HG02884 (cell line): ENCODE data around the gene BTBD17.

Experiments
- ATAC-seq: cut with Tn5 transposase; IDR thresholded peaks from one replicate; pipeline ENCODE4 v1.9.1; 2021; ENCODE audit warnings: mild to moderate bottlenecking, moderate library complexity; ENCODE audit not compliant: unreplicated experiment

Gene BTBD17

DNA sequence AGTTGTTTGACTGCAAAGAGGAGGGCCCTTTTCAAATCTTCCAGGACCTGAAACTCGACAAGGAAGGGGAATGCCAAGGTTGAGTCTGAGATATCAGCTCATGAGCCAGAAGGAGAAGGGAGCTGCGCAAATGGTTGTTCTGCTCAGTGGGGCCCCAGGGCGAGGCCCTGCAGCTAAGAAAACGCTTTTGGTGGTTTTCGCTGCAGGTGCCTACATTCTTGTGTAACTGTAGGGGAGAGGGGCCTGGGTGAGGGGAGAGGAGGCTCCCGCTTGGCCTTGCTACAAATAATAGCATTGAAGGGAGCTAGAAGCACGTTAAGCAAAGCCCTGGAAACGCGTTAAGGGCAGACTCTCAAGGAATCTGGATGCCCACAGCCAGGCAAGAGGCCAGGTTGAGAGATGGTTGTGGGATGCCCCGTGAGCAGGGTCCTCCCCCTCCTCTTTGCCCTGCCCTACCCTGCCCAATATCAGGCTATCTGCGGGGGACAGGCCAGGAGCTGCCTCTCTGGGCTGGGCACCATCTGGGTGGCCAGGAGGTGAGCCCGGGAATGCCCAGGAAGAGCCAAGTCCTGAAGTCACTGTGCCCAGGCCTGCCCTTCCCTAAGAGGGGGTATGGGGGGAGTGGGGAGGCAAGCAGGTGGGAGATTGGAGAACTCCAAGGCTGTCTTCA, 27.6 kb upstream of the BTBD17 start:
- no peak for ATAC-seq

- no peak for ATAC-seq
Measured at GRCh38 chr17:74387365-74388218, 25.9 kb upstream of the BTBD17 start.

DNA sequence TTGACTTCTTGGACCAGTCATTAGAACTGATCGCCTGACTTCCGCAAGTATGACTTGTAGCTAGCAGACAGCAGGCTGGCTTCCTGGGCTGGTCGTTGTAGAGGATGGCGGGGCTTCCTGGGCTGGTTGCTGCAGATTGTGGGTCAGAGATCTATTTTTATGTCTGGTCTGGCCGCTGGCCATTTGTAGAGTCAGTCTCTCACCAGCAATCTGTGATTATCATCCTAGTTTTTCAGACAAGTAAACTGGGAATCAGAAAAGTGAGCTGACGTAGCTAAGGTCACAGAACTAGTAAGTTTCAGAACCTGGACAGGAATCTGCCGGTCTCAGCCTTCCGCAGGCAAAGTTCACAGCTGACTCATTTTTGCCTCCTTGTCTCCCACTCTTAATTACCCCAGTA, 24.7 kb upstream of the BTBD17 start:
- no peak for ATAC-seq

- no peak for ATAC-seq
Measured at GRCh38 chr17:74385201-74385600, 23.5 kb upstream of the BTBD17 start.

DNA sequence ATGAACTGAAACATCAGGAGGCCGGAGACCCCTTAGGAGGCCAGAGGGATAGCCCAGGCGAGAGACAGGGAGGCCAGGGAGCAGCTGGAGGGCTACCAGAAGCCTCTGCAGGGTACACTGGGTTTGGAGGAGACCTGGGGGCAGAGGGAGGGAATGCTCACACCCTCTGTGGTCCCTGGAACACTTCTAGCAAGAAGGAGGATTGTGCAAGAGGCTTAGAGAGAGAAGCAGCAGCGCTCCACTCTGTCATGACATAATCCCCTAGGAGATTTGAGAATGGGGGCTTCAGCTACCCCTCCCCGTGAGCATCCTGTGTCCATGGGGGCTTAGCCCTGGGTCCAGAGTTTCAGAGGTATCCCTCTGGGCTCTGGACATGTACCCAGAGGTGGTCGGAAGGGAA, 21.5 kb upstream of the BTBD17 start:
- ATAC-seq: no peak

DNA sequence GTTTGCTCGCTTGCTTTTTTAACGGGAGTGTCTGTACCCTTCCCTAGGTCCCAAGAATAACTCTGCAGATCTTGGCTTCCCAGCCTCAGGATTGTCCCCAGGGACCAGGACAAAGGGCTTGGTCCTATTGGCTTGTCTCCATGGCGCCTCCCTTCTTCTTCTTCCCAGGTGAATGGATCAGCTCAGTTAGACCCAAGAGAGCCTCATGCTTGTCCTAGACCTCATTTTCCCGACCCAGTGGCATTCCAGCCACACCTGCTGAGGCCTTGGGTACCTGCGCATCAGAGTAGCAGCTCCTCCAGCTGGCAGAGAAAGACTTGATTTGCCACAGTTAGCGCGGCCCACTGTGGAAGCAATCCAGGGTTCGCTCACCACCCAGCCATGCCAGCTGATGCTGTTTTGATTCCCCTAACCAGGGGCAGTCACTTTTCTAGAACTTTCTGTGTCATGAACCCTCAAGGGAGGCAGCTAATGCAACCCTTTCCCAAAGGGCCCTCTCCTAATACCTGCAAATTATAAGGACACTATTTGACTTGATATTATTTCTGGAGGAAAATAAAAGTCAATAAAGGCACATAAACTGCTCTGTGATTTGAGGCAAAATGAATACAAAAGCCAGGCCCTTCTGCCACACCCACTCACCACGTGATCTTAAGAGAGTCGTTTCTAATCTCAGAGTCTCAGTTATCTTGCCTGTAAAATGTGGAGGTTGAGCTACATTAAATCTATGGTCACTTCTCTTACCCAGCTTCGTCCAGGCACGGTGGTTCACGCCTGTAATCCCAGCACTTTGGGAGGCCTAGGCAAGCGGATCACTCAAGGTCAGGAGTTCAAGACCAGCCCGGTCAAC, 19.5 kb upstream of the BTBD17 start:
- no peak for ATAC-seq

- ATAC-seq: no peak
Measured at GRCh38 chr17:74380086-74380958, 18.7 kb upstream of the BTBD17 start.

DNA sequence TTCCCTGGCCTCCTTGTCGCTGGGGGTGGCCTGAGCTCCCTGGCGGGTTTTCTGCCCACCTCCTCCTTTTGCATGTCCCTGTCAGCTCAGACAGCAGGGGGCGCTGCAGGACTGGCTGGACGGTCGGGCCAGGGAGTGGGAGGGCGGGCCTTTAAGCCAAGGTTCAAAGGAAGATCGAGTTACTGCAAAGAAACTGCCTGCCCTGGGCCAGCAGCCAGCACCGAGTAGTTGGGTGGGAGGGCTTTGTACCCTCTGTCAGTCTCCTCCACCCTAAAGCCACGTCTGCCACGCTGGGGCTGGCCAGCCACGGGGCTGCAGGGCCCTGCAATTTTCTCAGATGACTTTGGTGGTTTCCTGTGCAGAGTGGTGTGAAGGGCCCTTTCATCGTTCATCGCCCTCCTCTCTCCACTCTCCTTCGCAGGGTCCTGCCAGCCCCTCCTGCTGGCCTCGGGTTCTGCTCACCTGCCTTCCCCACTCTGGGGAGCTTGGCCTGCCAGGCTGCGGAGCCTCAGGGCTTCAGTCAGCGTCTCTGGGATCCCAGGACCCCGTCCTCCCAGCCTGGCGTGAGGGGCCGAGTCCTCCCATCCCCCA, 17.9 kb upstream of the BTBD17 start:
- no peak for ATAC-seq

GRCh38 chr17:74374858-74375257, 13.2 kb upstream of the BTBD17 start:
- ATAC-seq: no peak

DNA sequence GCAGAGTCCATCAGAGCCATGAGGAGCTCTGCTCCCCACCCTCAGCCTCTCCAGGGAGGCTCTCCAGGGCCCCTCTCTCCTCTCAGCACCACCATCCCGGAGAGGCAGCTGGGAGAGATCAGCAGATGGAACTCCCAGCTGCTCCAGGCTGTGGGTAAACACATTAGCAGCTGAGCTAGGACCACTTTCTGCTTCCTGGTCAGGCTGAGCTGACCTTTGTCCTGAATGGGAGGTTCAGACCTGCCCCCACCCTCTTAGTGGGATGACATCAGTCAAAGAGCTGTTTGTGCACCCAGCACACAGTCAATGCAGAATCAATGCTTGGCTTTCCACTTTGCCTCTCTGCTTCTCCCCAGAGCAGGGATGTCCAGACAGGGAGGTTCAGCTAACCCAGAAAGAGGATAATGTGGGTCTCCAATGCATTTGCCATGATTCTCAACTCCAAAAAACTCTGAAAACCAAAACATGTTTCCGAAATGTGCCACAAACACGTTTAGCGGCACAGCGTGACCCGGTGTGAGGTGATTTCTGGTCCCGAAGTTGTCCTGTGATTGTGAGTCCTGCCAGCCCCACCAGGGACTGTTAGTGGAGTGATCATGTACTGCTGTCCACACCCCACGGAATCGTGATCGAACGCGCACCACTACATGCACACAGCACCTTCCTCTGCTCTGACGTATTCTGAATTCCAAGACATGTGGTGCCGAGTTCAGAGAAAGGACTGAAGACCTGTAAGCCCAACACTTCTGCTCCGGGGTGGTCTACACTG, 12.4 kb upstream of the BTBD17 start:
- no peak for ATAC-seq

DNA sequence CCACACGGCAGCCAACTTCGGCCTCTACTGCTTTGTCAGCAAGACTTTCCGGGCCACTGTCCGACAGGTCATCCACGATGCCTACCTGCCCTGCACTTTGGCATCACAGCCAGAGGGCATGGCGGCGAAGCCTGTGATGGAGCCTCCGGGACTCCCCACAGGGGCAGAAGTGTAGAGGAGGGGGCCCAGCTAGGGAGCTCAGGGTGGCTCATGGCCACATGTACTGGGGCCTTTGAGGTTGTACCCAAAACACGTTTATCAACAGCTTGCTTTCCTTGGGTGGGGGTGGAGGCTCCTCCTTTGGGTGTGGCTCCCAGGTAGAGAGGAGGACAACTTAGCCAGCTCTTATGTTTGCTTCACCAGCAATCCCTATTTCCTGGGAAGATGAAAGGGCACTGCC, 10.8 kb upstream of the BTBD17 start:
- no peak for ATAC-seq

DNA sequence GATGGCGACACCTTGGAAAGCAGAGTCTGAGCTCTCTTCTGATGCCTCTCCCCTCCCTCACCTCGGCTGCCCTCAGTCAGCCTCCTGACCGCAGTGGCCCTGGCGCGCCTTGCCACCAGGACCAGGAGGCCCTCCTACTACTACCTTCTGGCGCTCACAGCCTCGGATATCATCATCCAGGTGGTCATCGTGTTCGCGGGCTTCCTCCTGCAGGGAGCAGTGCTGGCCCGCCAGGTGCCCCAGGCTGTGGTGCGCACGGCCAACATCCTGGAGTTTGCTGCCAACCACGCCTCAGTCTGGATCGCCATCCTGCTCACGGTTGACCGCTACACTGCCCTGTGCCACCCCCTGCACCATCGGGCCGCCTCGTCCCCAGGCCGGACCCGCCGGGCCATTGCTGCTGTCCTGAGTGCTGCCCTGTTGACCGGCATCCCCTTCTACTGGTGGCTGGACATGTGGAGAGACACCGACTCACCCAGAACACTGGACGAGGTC, 10.0 kb upstream of the BTBD17 start:
- ATAC-seq: no peak

GRCh38 chr17:74369665-74370490, 8.2 kb upstream of the BTBD17 start:
- ATAC-seq: no peak

DNA sequence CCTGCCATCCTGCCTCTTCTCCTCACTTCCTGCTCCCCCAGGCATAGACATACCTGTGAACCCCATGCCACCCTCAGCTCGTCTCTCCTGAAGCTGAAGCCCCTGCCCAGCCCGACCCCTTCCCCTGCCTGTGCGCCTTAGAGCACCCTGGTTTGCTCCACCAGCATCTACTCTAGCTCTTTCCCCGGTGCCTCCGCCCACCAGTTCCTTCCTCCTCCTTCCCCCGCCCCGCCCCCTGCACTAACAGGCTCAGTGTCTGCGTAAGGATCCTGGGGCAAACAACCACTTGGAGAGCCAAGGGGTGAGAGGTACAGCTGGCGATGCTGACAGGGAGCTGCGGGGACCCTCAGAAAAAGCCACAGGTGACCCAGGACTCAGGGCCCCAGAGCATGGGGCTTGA, 7.6 kb upstream of the BTBD17 start:
- ATAC-seq: no peak

DNA sequence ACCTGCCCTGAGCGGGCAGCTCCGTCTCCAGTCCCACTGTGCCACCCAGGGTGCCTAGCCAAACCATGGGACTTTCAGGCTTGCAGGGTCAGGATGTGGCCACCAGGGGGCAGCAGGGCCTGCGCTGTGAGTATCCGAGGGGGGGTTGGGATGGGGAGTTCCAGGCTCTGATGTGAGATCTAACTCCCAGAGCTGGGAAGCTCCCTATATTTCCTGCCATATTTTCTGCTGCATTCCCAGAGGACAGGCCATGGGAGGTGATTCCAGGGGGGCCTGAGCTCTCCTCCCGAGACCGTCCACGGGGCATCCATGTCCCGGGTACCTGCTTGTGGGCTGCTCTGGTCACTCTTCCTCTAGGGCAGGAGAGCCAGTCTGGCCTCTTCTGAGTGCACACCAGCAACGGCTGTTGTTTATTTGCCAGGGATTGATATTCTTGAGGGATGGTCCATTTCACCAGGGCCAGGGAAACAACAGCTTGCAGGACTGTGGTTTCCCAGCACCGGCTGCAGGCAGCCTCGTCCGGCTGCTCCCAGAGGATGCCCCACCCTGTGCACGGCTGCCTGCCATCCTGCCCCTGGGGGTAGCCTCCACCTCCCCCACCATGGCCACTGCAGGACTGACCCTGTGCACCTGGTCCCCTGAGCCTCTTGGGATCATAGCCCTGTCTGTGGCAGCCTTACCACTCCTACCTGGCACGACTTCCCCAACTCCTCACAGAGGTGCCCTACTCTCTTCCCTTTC, 6.8 kb upstream of the BTBD17 start:
- ATAC-seq: no peak

DNA sequence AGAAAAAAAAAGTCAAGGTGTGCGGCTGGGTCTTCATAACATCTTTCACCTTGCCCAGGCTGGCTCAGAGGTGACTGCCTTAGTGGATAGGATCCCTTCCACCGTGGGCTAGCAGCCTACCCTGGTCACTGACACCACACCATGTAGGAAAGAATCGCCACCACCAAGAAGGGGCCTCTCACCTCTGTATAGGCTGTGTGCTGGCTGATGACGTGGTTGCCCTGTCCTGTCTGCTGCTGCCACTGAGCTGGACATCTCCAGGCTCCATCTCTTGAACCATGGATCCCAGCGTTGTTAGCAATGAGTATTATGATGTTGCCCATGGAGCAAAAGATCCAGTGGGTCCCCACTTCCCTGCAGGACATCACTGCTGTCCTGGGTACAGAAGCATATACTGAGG, 5.5 kb upstream of the BTBD17 start, which contains the start of gene GPR142:
TSS of gene GPR142 (plus strand) at position 301 of the 400 bp plus-strand sequence. CDS start 2,035 bp downstream, outside the sequence.
- ATAC-seq: no peak

DNA sequence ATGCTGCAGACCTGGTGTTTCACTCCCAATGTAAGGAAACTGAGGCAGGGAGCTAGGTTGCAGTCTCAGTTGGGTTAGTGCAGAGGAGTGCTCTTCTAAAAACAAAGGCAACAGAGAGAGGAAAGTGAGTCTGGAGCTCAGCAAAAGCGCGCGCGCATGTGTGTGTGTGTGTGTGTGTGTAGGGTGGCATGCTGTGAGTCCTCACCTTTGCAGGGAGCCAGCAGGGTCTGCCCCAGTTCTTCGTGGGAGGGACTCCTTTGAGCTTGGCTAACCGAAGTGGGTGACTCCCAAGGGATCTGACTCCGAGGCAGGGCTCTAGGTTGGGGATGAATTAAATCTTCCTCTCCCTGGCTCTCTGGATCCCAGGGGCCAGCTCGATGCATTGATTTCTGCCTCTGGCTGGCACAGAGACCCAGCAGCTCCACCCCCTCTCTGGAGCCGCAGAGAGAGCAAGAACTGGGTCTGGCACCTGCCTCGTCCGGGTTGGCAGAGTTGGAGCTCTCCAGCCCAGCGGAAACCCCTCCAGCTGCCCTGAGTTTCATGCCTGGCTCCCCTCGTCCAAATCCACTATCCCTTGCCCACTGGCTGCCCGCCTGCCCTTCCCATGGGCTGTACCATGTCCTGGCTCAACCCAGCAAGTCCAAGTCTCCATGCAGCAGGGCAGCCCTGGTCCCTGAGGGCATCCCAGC, 1.3 kb upstream of the BTBD17 start:
- no peak for ATAC-seq
